ENCODE data around the gene DLG2. TPM values are rescaled to one million over a fixed set of nuclear protein-coding genes. Genes with fewer than 3 reads are reported as not detected.

DLG2 gene
- total RNA-seq, 3 donors from 2014 or later = 4.3 to 12.3 (median 6.9) TPM

DNA sequence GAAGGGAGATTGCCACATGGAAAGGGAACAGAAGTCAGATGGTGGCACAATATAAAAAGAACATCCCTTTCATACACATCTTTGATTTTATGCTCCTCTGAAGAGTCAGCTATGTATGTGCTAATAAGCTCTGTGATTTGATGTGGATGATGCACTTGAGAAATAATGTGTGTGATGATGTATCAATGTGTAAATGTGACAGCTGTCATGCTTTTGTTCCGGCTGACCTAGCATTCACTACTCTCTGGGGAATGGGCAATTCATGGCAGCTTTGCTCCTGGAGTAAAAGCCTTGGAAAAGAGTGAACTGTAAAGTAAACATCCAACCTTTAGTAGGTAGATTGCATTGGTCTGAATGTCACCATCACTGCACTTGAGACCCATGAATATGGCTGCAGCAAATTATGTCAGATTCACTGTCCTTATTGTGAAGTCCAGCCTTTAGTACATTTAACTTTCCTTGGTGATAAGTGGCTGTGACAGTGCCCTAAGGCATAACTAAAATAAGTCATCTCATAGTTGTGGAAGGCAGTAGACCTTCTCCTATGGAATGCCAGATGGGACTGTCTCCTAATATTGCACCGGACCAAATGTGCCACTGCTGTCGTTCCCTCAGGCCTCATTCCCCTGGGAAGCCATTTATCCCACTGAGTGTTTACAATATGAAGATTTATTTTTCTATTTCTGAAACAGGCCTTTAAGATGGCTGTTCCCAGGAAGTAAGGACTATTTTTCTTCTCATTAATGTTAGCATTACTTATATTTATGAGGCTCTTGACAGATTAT is 2162.8 kb downstream of the DLG2 start:
- Histone ChIP-seq H3K27ac (no peak overlapping the region), H3K4me1 (no peaks in the 10 kb centered on the region), H3K36me3 (no peaks in the 10 kb centered on the region), H3K27me3 (no peaks in the 10 kb centered on the region), H3K9me3 (no peaks in the 10 kb centered on the region), H3K4me3 (no peak overlapping the region)
- no peak for DNase-seq (ENCODE audit: low spot score in 2 of 2)
- intact Hi-C loops (cut with DNase I; ENCODE audit: low total_unique reads) = no loop called here
- TF ChIP-seq POLR2AphosphoS5 (IDR thresholded peaks at IDR 0.05) (no peak), POLR2A (IDR thresholded peaks at IDR 0.05) (no peak)

DNA sequence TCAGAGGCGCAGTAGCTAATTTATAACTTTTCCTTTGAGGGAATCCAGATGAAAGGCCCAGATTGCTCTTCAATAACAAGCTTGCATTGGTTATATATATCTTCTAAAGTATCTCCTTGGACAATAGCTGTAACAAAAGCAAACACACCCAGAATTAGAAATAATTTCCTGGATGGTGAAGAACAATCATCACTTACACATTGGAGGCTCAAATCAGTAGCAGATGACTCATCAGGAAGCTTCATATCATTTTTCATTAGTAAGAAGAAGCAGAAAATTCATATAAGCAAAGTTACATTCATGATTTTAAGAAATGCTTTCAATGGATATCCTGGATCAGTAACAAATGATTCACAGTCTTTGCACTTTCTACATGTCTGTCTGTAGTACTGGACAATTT is 2167.3 kb downstream of the DLG2 start:
- TF ChIP-seq POLR2A (IDR thresholded peaks at IDR 0.05) = no peak
- TF ChIP-seq, protein P1, sequence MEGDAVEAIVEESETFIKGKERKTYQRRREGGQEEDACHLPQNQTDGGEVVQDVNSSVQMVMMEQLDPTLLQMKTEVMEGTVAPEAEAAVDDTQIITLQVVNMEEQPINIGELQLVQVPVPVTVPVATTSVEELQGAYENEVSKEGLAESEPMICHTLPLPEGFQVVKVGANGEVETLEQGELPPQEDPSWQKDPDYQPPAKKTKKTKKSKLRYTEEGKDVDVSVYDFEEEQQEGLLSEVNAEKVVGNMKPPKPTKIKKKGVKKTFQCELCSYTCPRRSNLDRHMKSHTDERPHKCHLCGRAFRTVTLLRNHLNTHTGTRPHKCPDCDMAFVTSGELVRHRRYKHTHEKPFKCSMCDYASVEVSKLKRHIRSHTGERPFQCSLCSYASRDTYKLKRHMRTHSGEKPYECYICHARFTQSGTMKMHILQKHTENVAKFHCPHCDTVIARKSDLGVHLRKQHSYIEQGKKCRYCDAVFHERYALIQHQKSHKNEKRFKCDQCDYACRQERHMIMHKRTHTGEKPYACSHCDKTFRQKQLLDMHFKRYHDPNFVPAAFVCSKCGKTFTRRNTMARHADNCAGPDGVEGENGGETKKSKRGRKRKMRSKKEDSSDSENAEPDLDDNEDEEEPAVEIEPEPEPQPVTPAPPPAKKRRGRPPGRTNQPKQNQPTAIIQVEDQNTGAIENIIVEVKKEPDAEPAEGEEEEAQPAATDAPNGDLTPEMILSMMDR (IDR thresholded peaks at IDR 0.05) = no peak
- TF ChIP-seq POLR2AphosphoS5 (IDR thresholded peaks at IDR 0.05) = no peak
- Histone ChIP-seq H3K4me1 (no peaks in the 10 kb centered on the region), H3K27me3 (no peaks in the 10 kb centered on the region), H3K27ac (no peak overlapping the region), H3K36me3 (no peaks in the 10 kb centered on the region), H3K9me3 (no peaks in the 10 kb centered on the region), H3K4me3 (no peak overlapping the region)
- intact Hi-C loops (cut with DNase I; ENCODE audit: low total_unique reads) = no loop called here
- no peak for DNase-seq (ENCODE audit: low spot score in 2 of 2)

DNA sequence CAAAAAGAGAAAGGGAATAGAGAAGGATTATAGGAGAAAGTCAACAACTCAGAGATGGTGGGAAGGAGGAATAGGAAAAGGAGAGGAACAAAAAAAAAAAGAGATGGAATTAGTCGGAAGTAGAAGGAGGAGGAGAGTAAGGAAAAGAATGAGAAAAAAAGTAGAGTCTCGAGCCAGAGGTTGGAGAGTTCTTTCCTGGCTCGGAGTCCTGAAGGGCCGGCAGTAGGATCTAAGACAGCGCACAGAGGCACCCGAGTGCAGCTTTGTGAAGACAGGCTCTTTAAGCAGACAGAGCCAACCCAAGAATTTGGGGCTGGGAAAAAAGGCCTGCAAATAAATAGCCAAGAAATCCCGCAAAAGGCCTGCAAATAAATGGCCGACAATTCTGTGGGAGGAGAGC is 2170.6 kb downstream of the DLG2 start:
- Histone ChIP-seq H3K36me3 (no peaks in the 10 kb centered on the region), H3K9me3 (no peaks in the 10 kb centered on the region), H3K27ac (no peak overlapping the region), H3K27me3 (no peaks in the 10 kb centered on the region), H3K4me3 (no peak overlapping the region), H3K4me1 (no peaks in the 10 kb centered on the region)
- intact Hi-C loops (cut with DNase I; ENCODE audit: low total_unique reads) = no loop called here
- TF ChIP-seq POLR2A (IDR thresholded peaks at IDR 0.05) = no peak
- TF ChIP-seq, protein P1 (IDR thresholded peaks at IDR 0.05) = no peak
- no peak for TF ChIP-seq POLR2AphosphoS5 (IDR thresholded peaks at IDR 0.05)
- no peak for DNase-seq (ENCODE audit: low spot score in 2 of 2)

DNA sequence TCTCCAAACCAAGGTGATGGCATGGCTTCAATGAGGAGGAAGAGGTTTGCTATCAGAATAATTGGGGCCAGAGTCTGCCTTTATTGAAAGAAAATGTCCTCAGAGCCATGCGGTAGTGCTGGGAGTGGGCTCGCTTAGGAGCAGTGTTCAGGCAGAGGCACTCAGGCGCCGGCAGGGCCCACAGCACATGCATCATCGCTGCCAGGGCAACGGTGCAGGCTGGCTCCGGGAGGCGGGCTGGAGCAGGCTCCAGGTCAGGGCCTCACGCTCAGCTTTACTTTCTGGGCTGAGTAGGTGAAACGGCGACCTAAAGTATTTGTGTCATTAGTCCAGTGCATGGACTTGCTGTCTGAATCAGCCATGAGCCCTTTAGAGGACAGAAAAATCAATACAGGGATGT is 2171.1 kb downstream of the DLG2 start:
- no peaks in the 10 kb centered on the region for H3K9me3 ChIP-seq
- intact Hi-C loops (cut with DNase I; ENCODE audit: low total_unique reads) = no loop called here
- no peak for TF ChIP-seq POLR2AphosphoS5 (IDR thresholded peaks at IDR 0.05)
- TF ChIP-seq POLR2A (IDR thresholded peaks at IDR 0.05) = no peak
- TF ChIP-seq, protein P1 (IDR thresholded peaks at IDR 0.05) = no peak
- no peak overlapping the region for H3K27ac ChIP-seq
- no peak for DNase-seq (ENCODE audit: low spot score in 2 of 2)
- H3K4me3 ChIP-seq = no peak overlapping the region
- no peaks in the 10 kb centered on the region for H3K4me1 ChIP-seq
- no peaks in the 10 kb centered on the region for H3K36me3 ChIP-seq
- H3K27me3 ChIP-seq = no peaks in the 10 kb centered on the region

DNA sequence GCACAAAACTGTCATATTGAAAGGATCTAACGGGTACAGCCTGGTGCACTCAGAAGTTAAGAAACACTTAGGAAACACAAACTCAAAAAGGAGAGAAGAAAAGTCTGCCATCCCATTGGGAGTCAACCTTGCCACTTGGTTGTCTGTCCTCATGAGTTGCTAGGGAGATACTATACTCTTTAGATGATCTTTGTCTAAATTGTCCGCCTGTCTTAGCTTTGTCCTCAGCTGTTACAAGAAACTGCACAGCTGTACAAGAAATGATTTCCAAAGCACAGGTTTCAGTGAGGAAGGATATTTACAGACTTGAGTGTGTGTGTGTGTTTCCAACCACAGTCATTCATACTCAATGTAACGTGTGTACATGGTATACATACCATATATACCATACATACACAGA is 2171.8 kb downstream of the DLG2 start:
- Histone ChIP-seq H3K27me3 (no peaks in the 10 kb centered on the region), H3K4me3 (no peak overlapping the region), H3K9me3 (no peaks in the 10 kb centered on the region), H3K36me3 (no peaks in the 10 kb centered on the region), H3K4me1 (no peaks in the 10 kb centered on the region), H3K27ac (no peak overlapping the region)
- intact Hi-C loops (cut with DNase I; ENCODE audit: low total_unique reads) = no loop called here
- DNase-seq (ENCODE audit: low spot score in 2 of 2) = no peak
- TF ChIP-seq POLR2A (IDR thresholded peaks at IDR 0.05) = no peak
- no peak for TF ChIP-seq POLR2AphosphoS5 (IDR thresholded peaks at IDR 0.05)
- TF ChIP-seq, protein P1 (IDR thresholded peaks at IDR 0.05) = no peak
